H1 (cell line): Measurements from ENCODE around the gene OPN1SW. TPM values are rescaled to one million over a fixed set of nuclear protein-coding genes. Genes with fewer than 3 reads are reported as not detected.

Experiments used
- CTCF ChIA-PET: fragments of 300-600 bp; sonication (Branson Sonifier 250); formaldehyde crosslinking; loops from one replicate; lab custom pipeline; 2021; ENCODE audit not compliant: partially characterized antibody; lab: Charles Lee
- POLR2A ChIA-PET: fragments of 300-600 bp; sonication (Branson Sonifier 250); formaldehyde crosslinking; loops from one replicate; lab custom pipeline; 2021; ENCODE audit warnings: inconsistent platforms; ENCODE audit not compliant: partially characterized antibody; lab: Charles Lee
- DNase-seq, 2 experiments: peaks; one replicate each; pipeline versions ENCODE4 v3.0.0 to v3.0.0-alpha.2; 2010 to 2022; ENCODE audit warnings: low spot score in 2 of 2, low read depth in 1 of 2, mixed read lengths in 1 of 2
- FAIRE-seq: peaks from 2 replicates; lab custom pipeline; 2011; peaks lifted over from hg19 to GRCh38; lab: Jason Lieb, UNC
- H2AFZ ChIP-seq: 2 replicates; pipeline ENCODE4 v1.8.1; 2012; ENCODE audit warnings: low read length, inconsistent platforms
- H2AK5ac ChIP-seq: 2 replicates; pipeline ENCODE4 v1.6.1; 2013; ENCODE audit warnings: low read depth, low read length
- H2BK120ac ChIP-seq: replicated peaks from 2 replicates; pipeline ENCODE3; 2013; ENCODE audit warnings: low read depth, low read length, inconsistent platforms
- H2BK12ac ChIP-seq: 2 replicates; pipeline ENCODE4 v1.6.1; 2013; ENCODE audit warnings: low read depth, low read length
- H2BK15ac ChIP-seq: 2 replicates; pipeline ENCODE4 v1.6.1; 2013; ENCODE audit warnings: low read length
- H2BK20ac ChIP-seq: 2 replicates; pipeline ENCODE4 v1.6.1; 2013; ENCODE audit warnings: low read length
- H2BK5ac ChIP-seq: 2 replicates; pipeline ENCODE4 v1.6.1; 2013; ENCODE audit warnings: low read depth, low read length
- H3K14ac ChIP-seq: 2 replicates; pipeline ENCODE4 v1.6.1; 2013; ENCODE audit warnings: inconsistent platforms; ENCODE audit not compliant: insufficient read length
- H3K18ac ChIP-seq: 2 replicates; pipeline ENCODE4 v1.6.1; 2013; ENCODE audit warnings: low read length; ENCODE audit errors: extremely low read depth
- H3K23ac ChIP-seq: 2 replicates; pipeline ENCODE4 v1.6.1; 2013; ENCODE audit warnings: inconsistent platforms; ENCODE audit not compliant: insufficient read length
- H3K23me2 ChIP-seq: 2 replicates; pipeline ENCODE4 v1.6.1; 2013; ENCODE audit warnings: low read depth, low read length
- H3K27ac ChIP-seq: 2 replicates; pipeline ENCODE4 v1.6.1; 2011; ENCODE audit warnings: low read depth, low read length, inconsistent platforms
- H3K27me3 ChIP-seq, 4 experiments: replicated peaks in 1 of 4; 1 replicate in 1 of 4; 2 replicates in 3 of 4; pipeline versions ENCODE4 v1.6.1 to v1.8.1; 2011 to 2013; ENCODE audit warnings: low read length in 3 of 4, mild to moderate bottlenecking in 3 of 4, inconsistent platforms in 2 of 4, mixed read lengths in 2 of 4, moderate library complexity in 1 of 4; ENCODE audit not compliant: control insufficient read depth in 3 of 4, insufficient read depth in 3 of 4; ENCODE audit errors: extremely low read depth in 1 of 4
- H3K36me3 ChIP-seq, 4 experiments: 2 replicates each; pipeline versions ENCODE4 v1.6.1 to v1.8.1; 2011 to 2013; ENCODE audit warnings: mild to moderate bottlenecking in 4 of 4, low read length in 3 of 4, moderate library complexity in 2 of 4, control low read depth in 1 of 4, inconsistent platforms in 1 of 4; ENCODE audit not compliant: insufficient read depth in 4 of 4, control insufficient read depth in 2 of 4
- H3K4ac ChIP-seq: replicated peaks from 2 replicates; pipeline ENCODE3; 2013; ENCODE audit warnings: low read length, low read depth, mixed read lengths, inconsistent platforms; ENCODE audit not compliant: insufficient read length
- H3K4me1 ChIP-seq, 4 experiments: replicated peaks in 1 of 4; 1 replicate in 1 of 4; 2 replicates in 3 of 4; pipeline versions ENCODE4 v1.6.1 to v1.8.1; 2011 to 2013; ENCODE audit warnings: low read length in 3 of 4, inconsistent platforms in 2 of 4, mixed read lengths in 1 of 4; ENCODE audit not compliant: insufficient read depth in 4 of 4, control insufficient read depth in 3 of 4
- H3K4me2 ChIP-seq, 2 experiments: 2 replicates each; pipeline versions ENCODE4 v1.6.1 to v1.8.1; 2011 to 2013; ENCODE audit warnings: low read depth in 2 of 2, low read length in 2 of 2, control low read depth in 1 of 2, inconsistent platforms in 1 of 2, mild to moderate bottlenecking in 1 of 2; ENCODE audit not compliant: insufficient read depth in 1 of 2
- H3K4me3 ChIP-seq, 4 experiments: fragments of 200-600, 300-600 bp in 1 of 4; sonication (generic), shearing (Covaris generic), sonication (Bioruptor Twin) in 1 of 4; 2 replicates each; pipeline versions ENCODE4 v1.5.1 to v1.8.1; 2011 to 2016; ENCODE audit warnings: low read length in 4 of 4, low read depth in 3 of 4, control low read depth in 2 of 4, inconsistent platforms in 2 of 4, mild to moderate bottlenecking in 2 of 4, mixed read lengths in 1 of 4, moderate library complexity in 1 of 4; ENCODE audit not compliant: insufficient read depth in 2 of 4; ENCODE audit errors: extremely low read depth in 1 of 4
- H3K56ac ChIP-seq: replicated peaks from 2 replicates; pipeline ENCODE3; 2013; ENCODE audit warnings: low read depth, mild to moderate bottlenecking, mixed read lengths, low read length, inconsistent platforms; ENCODE audit not compliant: insufficient read length
- H3K79me1 ChIP-seq: 2 replicates; pipeline ENCODE4 v1.6.1; 2013; ENCODE audit warnings: low read depth, low read length, control low read depth
- H3K79me2 ChIP-seq, 2 experiments: 2 replicates each; pipeline versions ENCODE4 v1.6.1 to v1.8.1; 2012 to 2013; ENCODE audit warnings: low read length in 2 of 2, mild to moderate bottlenecking in 2 of 2, inconsistent platforms in 1 of 2; ENCODE audit not compliant: insufficient read depth in 2 of 2, control insufficient read depth in 1 of 2
- H3K9ac ChIP-seq, 4 experiments: replicated peaks in 1 of 4; 1 replicate in 1 of 4; 2 replicates in 3 of 4; pipeline versions ENCODE4 v1.6.1 to v1.8.1; 2011 to 2013; ENCODE audit warnings: low read depth in 3 of 4, low read length in 3 of 4, control low read depth in 2 of 4, mild to moderate bottlenecking in 2 of 4, moderate library complexity in 2 of 4, inconsistent platforms in 1 of 4; ENCODE audit errors: extremely low read depth in 1 of 4
- H3K9me3 ChIP-seq, 2 experiments: 2 replicates each; pipeline versions ENCODE4 v1.6.1 to v1.8.1; 2012 to 2013; ENCODE audit warnings: mild to moderate bottlenecking in 2 of 2, moderate library complexity in 2 of 2, control low read depth in 1 of 2, inconsistent platforms in 1 of 2, low read depth in 1 of 2, low read length in 1 of 2, mixed read lengths in 1 of 2; ENCODE audit not compliant: insufficient read depth in 2 of 2
- H4K20me1 ChIP-seq, 2 experiments: replicated peaks in 1 of 2; 2 replicates each; pipeline versions ENCODE3 to v1.8.1; 2011 to 2013; ENCODE audit warnings: inconsistent platforms in 2 of 2, low read length in 2 of 2, mild to moderate bottlenecking in 1 of 2; ENCODE audit not compliant: insufficient read depth in 2 of 2, control insufficient read depth in 1 of 2
- H4K5ac ChIP-seq: 2 replicates; pipeline ENCODE4 v1.6.1; 2013; ENCODE audit warnings: low read length, low read depth, mixed read lengths, inconsistent platforms; ENCODE audit not compliant: insufficient read length
- H4K8ac ChIP-seq: 2 replicates; pipeline ENCODE4 v1.8.0; 2013; ENCODE audit warnings: mild to moderate bottlenecking, moderate library complexity, low read length, inconsistent platforms; ENCODE audit not compliant: insufficient read depth; ENCODE audit errors: extremely low read depth
- H4K91ac ChIP-seq: replicated peaks from 2 replicates; pipeline ENCODE3; 2013; ENCODE audit warnings: low read length, mixed read lengths, inconsistent platforms; ENCODE audit not compliant: insufficient read length
- BCL11A ChIP-seq, 2 experiments: IDR thresholded peaks; one replicate each; pipeline ENCODE4 v1.6.1; 2011; ENCODE audit warnings: low read depth in 2 of 2, low read length in 2 of 2, mild to moderate bottlenecking in 2 of 2
- CREB1 ChIP-seq: IDR thresholded peaks from 2 replicates; pipeline ENCODE4 v1.6.1; 2012; ENCODE audit warnings: inconsistent platforms
- GABPA ChIP-seq: IDR thresholded peaks from 2 replicates; pipeline ENCODE4 v1.6.1; 2011; ENCODE audit warnings: mild to moderate bottlenecking, low read length, moderate library complexity, borderline replicate concordance; ENCODE audit not compliant: insufficient read depth
- GTF2F1 ChIP-seq: IDR thresholded peaks from 2 replicates; pipeline ENCODE4 v1.6.1; 2012; ENCODE audit warnings: low read depth, low read length, improper control_type of control experiment, borderline replicate concordance
- HDAC2 ChIP-seq, 2 experiments: fragments of 300-600 bp in 1 of 2; sonication (generic) in 1 of 2; IDR thresholded peaks; 2 replicates each; pipeline ENCODE4 v1.6.1; 2011 to 2012; ENCODE audit warnings: low read depth in 2 of 2, low read length in 2 of 2, mild to moderate bottlenecking in 2 of 2, moderate library complexity in 2 of 2, borderline replicate concordance in 1 of 2, inconsistent platforms in 1 of 2
- JUND ChIP-seq: IDR thresholded peaks from 2 replicates; pipeline ENCODE4 v1.6.1; 2011; ENCODE audit warnings: mild to moderate bottlenecking, improper control_type of control experiment, low read length
- POU5F1 ChIP-seq: IDR thresholded peaks from 2 replicates; pipeline ENCODE4 v1.6.1; 2011; ENCODE audit warnings: low read depth, mild to moderate bottlenecking, low read length, moderate library complexity
- SP4 ChIP-seq: IDR thresholded peaks from 2 replicates; pipeline ENCODE4 v1.6.1; 2012; ENCODE audit warnings: low read length, inconsistent platforms
- SRF ChIP-seq: IDR thresholded peaks from 2 replicates; pipeline ENCODE4 v1.6.1; 2011; ENCODE audit warnings: mild to moderate bottlenecking, low read depth, low read length, moderate library complexity
- TBP ChIP-seq: IDR thresholded peaks from 2 replicates; pipeline ENCODE4 v1.6.1; 2011; ENCODE audit warnings: low read depth, low read length, improper control_type of control experiment
- YY1 ChIP-seq: IDR thresholded peaks from 2 replicates; pipeline ENCODE4 v1.6.1; 2011; ENCODE audit warnings: low read depth, mild to moderate bottlenecking, low read length
- WGBS, 2 experiments: shearing (Covaris generic) in 1 of 2; methylation state at CpG; one replicate each; pipeline versions ENCODE4 v1.1.6 to v1.1.7; 2013 to 2015; ENCODE audit warnings: low lambda C conversion rate in 2 of 2, mixed read lengths in 2 of 2, inconsistent platforms in 1 of 2, low coverage in 1 of 2, missing lambda C conversion rate in 1 of 2; ENCODE audit not compliant: insufficient replicate concordance in 2 of 2, insufficient coverage in 1 of 2, insufficient read length in 1 of 2; ENCODE audit errors: extremely low coverage in 1 of 2, missing lambda C conversion rate in 1 of 2; 5-methylcytosine and 5-hydroxymethylcytosine counted together
- polyA plus RNA-seq, 7 experiments: library from polyadenylated mRNA; depleted of rRNA in 3 of 7; stranded (reverse) in 5 of 7; unstranded in 2 of 7; fragments of >200 nt in 5 of 7; fragments of 200-250 nt in 2 of 7; gene quantifications; 1 replicate in 5 of 7; 2 replicates in 1 of 7; 4 replicates in 1 of 7; pipeline versions ENCODE4 v1.2.1 to v1.2.3, GENCODE V29; 2011 to 2013; ENCODE audit warnings: missing spikeins in 2 of 7, mixed read lengths in 2 of 7
- total RNA-seq: library from RNA; stranded (reverse); fragmentation: NEBNext Ultra II Directional; extraction: Animal tissue kit (Norgen Biotek cat#: 25700); gene quantifications from 2 replicates; pipeline ENCODE4 v1.2.1, GENCODE V29; 2021
- TF ChIP-seq, protein P1 (sequence below), 3 experiments: IDR thresholded peaks; 1 replicate in 2 of 3; 2 replicates in 1 of 3; pipeline versions ENCODE4 v1.5.1 to v1.6.1; 2011; ENCODE audit warnings: low read length in 3 of 3, mild to moderate bottlenecking in 3 of 3, inconsistent platforms in 2 of 3, low read depth in 1 of 3, moderate library complexity in 1 of 3; ENCODE audit not compliant: insufficient read depth in 1 of 3; ENCODE audit errors: control extremely low read depth in 1 of 3

OPN1SW gene
- total and polyA plus RNA-seq, 2 of the 8 experiments (the other 6 are each of a cell fraction or from before 2014, with no cell fraction given): not detected

DNA sequence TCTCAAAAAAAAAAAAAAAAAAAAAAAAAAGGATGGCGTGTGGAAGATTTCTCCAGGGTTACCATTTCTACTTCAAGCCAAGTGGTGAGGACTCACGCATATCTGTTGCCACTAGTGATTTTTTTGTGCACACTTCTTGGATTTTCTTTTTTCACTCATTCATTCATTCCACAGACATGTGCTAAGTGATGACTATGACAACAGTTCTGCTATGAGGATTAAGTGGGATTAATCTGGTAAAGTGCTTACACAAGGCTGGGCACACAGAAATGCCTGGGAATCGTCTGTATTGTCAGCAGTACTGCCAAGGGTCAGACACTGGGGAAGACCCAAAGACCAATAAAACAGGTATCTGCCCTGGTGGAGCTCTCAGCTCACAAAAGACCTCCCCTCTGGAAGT is 6.3 kb upstream of the OPN1SW start:
- H2BK5ac ChIP-seq: no peak overlapping the region
- no peak overlapping the region for H2BK12ac ChIP-seq
- no peaks in the 10 kb centered on the region for H4K20me1 ChIP-seq
- peaks cover 0 to 3% (median 1%) of the 10 kb centered on the region in 4 experiments; a peak in 4 of 7 replicates for H3K4me1 ChIP-seq
- H3K4ac ChIP-seq: no peak overlapping the region
- FAIRE-seq (no peak), DNase-seq (no peak)
- H2AK5ac ChIP-seq: no peak overlapping the region
- no peak overlapping the region for H3K27ac ChIP-seq
- H3K4me2 ChIP-seq: peak overlapping the region in 1 of 2 experiments; percentile 95; a peak in 1 of 4 replicates
- no peak overlapping the region for H3K18ac ChIP-seq
- no peak overlapping the region for H2BK15ac ChIP-seq
- H4K5ac ChIP-seq: no peak overlapping the region
- H3K56ac ChIP-seq: no peak overlapping the region
- 85% methylated on average over 3 of the region's 3 CpGs; no CpG with 5 or more reads in 1 of the 2 experiments for whole genome bisulfite sequencing, 2 experiments
- no peak overlapping the region for H2BK20ac ChIP-seq
- H3K4me3 ChIP-seq: no peak overlapping the region
- H2BK120ac ChIP-seq: no peak overlapping the region
- CTCF ChIA-PET: interaction anchor here (0.6 to 2.2 kb wide), 6 partner anchors 64 to 261 kb away, joined by 3 to 7 read pairs (median 3); no protein-coding TSS in a partner anchor
- no peak overlapping the region for H3K14ac ChIP-seq
- H3K9me3 ChIP-seq: peaks cover 0 to 2% of the 10 kb centered on the region in 2 experiments; a peak in 1 of 4 replicates
- no peaks in the 10 kb centered on the region for H3K36me3 ChIP-seq
- H3K79me1 ChIP-seq: no peaks in the 10 kb centered on the region
- no peak overlapping the region for H3K23ac ChIP-seq
- H4K91ac ChIP-seq: no peak overlapping the region
- peaks cover 4% of the 10 kb centered on the region; the same call in 1 of the 2 replicates for H3K23me2 ChIP-seq
- H3K79me2 ChIP-seq: no peaks in the 10 kb centered on the region
- H3K9ac ChIP-seq: peak overlapping the region in 1 of 4 experiments; percentile 39; a peak in 1 of 7 replicates
- no peak overlapping the region for H4K8ac ChIP-seq
- no peak overlapping the region for H2AFZ ChIP-seq
- no peaks in the 10 kb centered on the region for H3K27me3 ChIP-seq
- POLR2A ChIA-PET: interaction anchor here (1.1 to 2.2 kb wide), 5 partner anchors 7 to 42 kb away, joined by 3 to 14 read pairs (median 6); no protein-coding TSS in a partner anchor
- TF ChIP-seq TBP: no peak
- no peak for TF ChIP-seq YY1
- no peak for TF ChIP-seq GTF2F1
- no peak for TF ChIP-seq BCL11A (IDR thresholded peaks at IDR 0.05; ENCODE audit: low read depth in 2 of 2, low read length in 2 of 2)
- no peak for TF ChIP-seq GABPA
- no peak for TF ChIP-seq POU5F1
- no peak for TF ChIP-seq CREB1
- TF ChIP-seq, protein P1, sequence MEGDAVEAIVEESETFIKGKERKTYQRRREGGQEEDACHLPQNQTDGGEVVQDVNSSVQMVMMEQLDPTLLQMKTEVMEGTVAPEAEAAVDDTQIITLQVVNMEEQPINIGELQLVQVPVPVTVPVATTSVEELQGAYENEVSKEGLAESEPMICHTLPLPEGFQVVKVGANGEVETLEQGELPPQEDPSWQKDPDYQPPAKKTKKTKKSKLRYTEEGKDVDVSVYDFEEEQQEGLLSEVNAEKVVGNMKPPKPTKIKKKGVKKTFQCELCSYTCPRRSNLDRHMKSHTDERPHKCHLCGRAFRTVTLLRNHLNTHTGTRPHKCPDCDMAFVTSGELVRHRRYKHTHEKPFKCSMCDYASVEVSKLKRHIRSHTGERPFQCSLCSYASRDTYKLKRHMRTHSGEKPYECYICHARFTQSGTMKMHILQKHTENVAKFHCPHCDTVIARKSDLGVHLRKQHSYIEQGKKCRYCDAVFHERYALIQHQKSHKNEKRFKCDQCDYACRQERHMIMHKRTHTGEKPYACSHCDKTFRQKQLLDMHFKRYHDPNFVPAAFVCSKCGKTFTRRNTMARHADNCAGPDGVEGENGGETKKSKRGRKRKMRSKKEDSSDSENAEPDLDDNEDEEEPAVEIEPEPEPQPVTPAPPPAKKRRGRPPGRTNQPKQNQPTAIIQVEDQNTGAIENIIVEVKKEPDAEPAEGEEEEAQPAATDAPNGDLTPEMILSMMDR (IDR thresholded peaks at IDR 0.05; ENCODE audit: control extremely low read depth in 1 of 3, insufficient read depth in 1 of 3, low read depth in 1 of 3, low read length in 3 of 3): no peak
- no peak for TF ChIP-seq HDAC2 (IDR thresholded peaks at IDR 0.05; ENCODE audit: borderline replicate concordance in 1 of 2, low read depth in 2 of 2, low read length in 2 of 2)
- TF ChIP-seq SP4: no peak
- no peak for TF ChIP-seq JUND
- no peak for TF ChIP-seq SRF
